Activated CD4-positive, alpha-beta T cell treated with anti-CD3 and anti-CD28 coated beads, Interleukin-2, amount 10 ng/mL, durations not matched to agents 7 days and 5 days (primary cell): ENCODE measurements around the gene COL5A1. TPM values are rescaled to one million over a fixed set of nuclear protein-coding genes. Genes with fewer than 3 reads are reported as not detected.

Experiments
- CTCF ChIA-PET: fragments of 350-600 bp; sonication (Branson Sonifier 250); formaldehyde crosslinking; loops from one replicate; lab custom pipeline; 2021; ENCODE audit warnings: antibody characterized with exemption; lab: Charles Lee
- POLR2A ChIA-PET: fragments of 350-600 bp; sonication (Branson Sonifier 250); formaldehyde crosslinking; loops from one replicate; lab custom pipeline; 2021; ENCODE audit warnings: antibody characterized with exemption; lab: Charles Lee
- DNase-seq: peaks from one replicate; pipeline ENCODE4 v3.0.0-alpha.2; 2020
- H3K27ac Mint-ChIP-seq: one replicate; pipeline ENCODE4 v1.8.0; 2021; ENCODE audit warnings: mild to moderate bottlenecking, moderate library complexity, mixed read lengths
- H3K27me3 Mint-ChIP-seq: one replicate; pipeline ENCODE4 v1.8.0; 2021; ENCODE audit warnings: mixed read lengths
- H3K36me3 Mint-ChIP-seq: one replicate; pipeline ENCODE4 v1.8.0; 2021; ENCODE audit warnings: low read depth, mixed read lengths
- H3K4me1 Mint-ChIP-seq: one replicate; pipeline ENCODE4 v1.8.0; 2021; ENCODE audit warnings: mixed read lengths
- H3K4me3 Mint-ChIP-seq: one replicate; pipeline ENCODE4 v1.8.0; 2021; ENCODE audit warnings: mild to moderate bottlenecking, moderate library complexity, mixed read lengths
- H3K9me3 Mint-ChIP-seq: one replicate; pipeline ENCODE4 v1.8.0; 2021; ENCODE audit warnings: mixed read lengths
- total RNA-seq, 2 experiments: library from RNA; stranded (reverse); gene quantifications; one replicate each; pipeline ENCODE4 v1.2.3, GENCODE V29; 2021

The COL5A1 gene
- total RNA-seq, 2 experiments from 2014 or later, result 0.15 to 0.30 TPM

- no peak for DNase-seq
- ChIA-PET POLR2A (no interaction called here), CTCF (no interaction called here)
- no peaks in the 10 kb centered on the region for H3K27me3 Mint-ChIP-seq
- no peaks in the 10 kb centered on the region for H3K36me3 Mint-ChIP-seq
- no peak overlapping the region for H3K4me3 Mint-ChIP-seq
- no peak overlapping the region for H3K27ac Mint-ChIP-seq
- no peaks in the 10 kb centered on the region for H3K4me1 Mint-ChIP-seq
- H3K9me3 Mint-ChIP-seq, result no peaks in the 10 kb centered on the region
These were observed 8.1 kb upstream of the COL5A1 start for GRCh38 chr9:134633362-134634142.

GRCh38 chr9:134634176-134634575 is 7.4 kb upstream of the COL5A1 start:
- DNase-seq, result no peak

GRCh38 chr9:134634667-134635230 is 6.9 kb upstream of the COL5A1 start:
- Mint-ChIP-seq H3K4me1 (no peaks in the 10 kb centered on the region), H3K9me3 (no peaks in the 10 kb centered on the region), H3K27me3 (no peaks in the 10 kb centered on the region), H3K27ac (no peak overlapping the region), H3K4me3 (no peak overlapping the region), H3K36me3 (no peaks in the 10 kb centered on the region)
- POLR2A ChIA-PET, result no interaction called here
- CTCF ChIA-PET, result no interaction called here
- DNase-seq, result no peak

More at GRCh38 chr9:134634176-134634575, 7.4 kb upstream of the COL5A1 start:
- ChIA-PET POLR2A (no interaction called here), CTCF (no interaction called here)
- Mint-ChIP-seq H3K4me3 (no peak overlapping the region), H3K36me3 (no peaks in the 10 kb centered on the region), H3K9me3 (no peaks in the 10 kb centered on the region), H3K27ac (no peak overlapping the region), H3K4me1 (no peaks in the 10 kb centered on the region), H3K27me3 (no peaks in the 10 kb centered on the region)

- ChIA-PET POLR2A (no interaction called here), CTCF (no interaction called here)
- Mint-ChIP-seq H3K4me3 (no peak overlapping the region), H3K9me3 (no peaks in the 10 kb centered on the region), H3K27ac (no peak overlapping the region), H3K36me3 (no peaks in the 10 kb centered on the region), H3K4me1 (no peaks in the 10 kb centered on the region), H3K27me3 (peaks cover 6% of the 10 kb centered on the region)
- DNase-seq, result no peak
These were observed 6.1 kb upstream of the COL5A1 start for GRCh38 chr9:134635351-134636148.

GRCh38 chr9:134636149-134636507 is 5.5 kb upstream of the COL5A1 start:
- POLR2A ChIA-PET, result no interaction called here
- Mint-ChIP-seq H3K27me3 (peaks cover 9% of the 10 kb centered on the region), H3K4me1 (no peaks in the 10 kb centered on the region), H3K27ac (no peak overlapping the region), H3K4me3 (no peak overlapping the region), H3K9me3 (no peaks in the 10 kb centered on the region), H3K36me3 (no peaks in the 10 kb centered on the region)
- no peak for DNase-seq
- CTCF ChIA-PET, result no interaction called here

- ChIA-PET CTCF (no interaction called here), POLR2A (no interaction called here)
- Mint-ChIP-seq H3K27me3 (peaks cover 10% of the 10 kb centered on the region), H3K36me3 (no peaks in the 10 kb centered on the region), H3K9me3 (no peaks in the 10 kb centered on the region), H3K4me3 (no peak overlapping the region), H3K27ac (no peak overlapping the region), H3K4me1 (no peaks in the 10 kb centered on the region)
- no peak for DNase-seq
These were observed 4.4 kb upstream of the COL5A1 start for GRCh38 chr9:134637241-134637640.

- Mint-ChIP-seq H3K4me1 (no peaks in the 10 kb centered on the region), H3K36me3 (no peaks in the 10 kb centered on the region), H3K27ac (no peak overlapping the region), H3K27me3 (peaks cover 12% of the 10 kb centered on the region), H3K4me3 (no peak overlapping the region), H3K9me3 (no peaks in the 10 kb centered on the region)
- no peak for DNase-seq
- ChIA-PET POLR2A (no interaction called here), CTCF (no interaction called here)
These were observed 3.7 kb upstream of the COL5A1 start for GRCh38 chr9:134637696-134638501.

- no peaks in the 10 kb centered on the region for H3K36me3 Mint-ChIP-seq
- no peaks in the 10 kb centered on the region for H3K4me1 Mint-ChIP-seq
- no peaks in the 10 kb centered on the region for H3K9me3 Mint-ChIP-seq
- H3K27ac Mint-ChIP-seq, result no peak overlapping the region
- no peak for DNase-seq
- POLR2A ChIA-PET, result no interaction called here
- no peak overlapping the region for H3K4me3 Mint-ChIP-seq
- peaks cover 18% of the 10 kb centered on the region for H3K27me3 Mint-ChIP-seq
- CTCF ChIA-PET, result no interaction called here
These were observed 3.0 kb upstream of the COL5A1 start for GRCh38 chr9:134638502-134639090.

- ChIA-PET POLR2A (no interaction called here), CTCF (no interaction called here)
- Mint-ChIP-seq H3K27ac (no peak overlapping the region), H3K36me3 (no peaks in the 10 kb centered on the region), H3K27me3 (peaks cover 19% of the 10 kb centered on the region), H3K4me3 (no peak overlapping the region), H3K4me1 (no peaks in the 10 kb centered on the region), H3K9me3 (no peaks in the 10 kb centered on the region)
- DNase-seq, result no peak
These were observed 1.6 kb upstream of the COL5A1 start for GRCh38 chr9:134639994-134640393.

GRCh38 chr9:134640506-134641172 is 964 bp upstream of the COL5A1 start:
- no peak overlapping the region for H3K27ac Mint-ChIP-seq
- no peaks in the 10 kb centered on the region for H3K4me1 Mint-ChIP-seq
- H3K4me3 Mint-ChIP-seq, result no peak overlapping the region
- peaks cover 19% of the 10 kb centered on the region for H3K27me3 Mint-ChIP-seq
- ChIA-PET CTCF (no interaction called here), POLR2A (no interaction called here)
- H3K36me3 Mint-ChIP-seq, result no peaks in the 10 kb centered on the region
- no peak for DNase-seq
- H3K9me3 Mint-ChIP-seq, result no peaks in the 10 kb centered on the region

- peaks cover 19% of the 10 kb centered on the region for H3K27me3 Mint-ChIP-seq
- H3K27ac Mint-ChIP-seq, result no peak overlapping the region
- no peak for DNase-seq
- no peak overlapping the region for H3K4me3 Mint-ChIP-seq
- ChIA-PET POLR2A (no interaction called here), CTCF (no interaction called here)
- no peaks in the 10 kb centered on the region for H3K9me3 Mint-ChIP-seq
- H3K4me1 Mint-ChIP-seq, result no peaks in the 10 kb centered on the region
- no peaks in the 10 kb centered on the region for H3K36me3 Mint-ChIP-seq
These were observed 384 bp downstream of the COL5A1 start for GRCh38 chr9:134641990-134642384.
